NK-92 treated with Interleukin-12 subunit alpha and Interleukin-12 subunit beta, amount 100 ng/mL, for 24 hours (cell line): Measurements from ENCODE around the gene STAC.
A peak's percentile ranks its signal among the peaks of the same experiment; 100 is the strongest.

Experiments used
- DNase-seq: peaks from one replicate; lab custom pipeline; 2025; lab: John Stamatoyannopoulos, UW

Gene STAC

GRCh38 chr3:36380221-36381031 is at the start of gene STAC:
Gene STAC, plus strand, starts transcription at chr3:36380504. Its CDS starts 140 bp downstream, at chr3:36380644.
- no peak for DNase-seq

GRCh38 chr3:36332139-36332538 is 48.2 kb upstream of the STAC start:
- no peak for DNase-seq

- DNase-seq, result no peak
Observed at GRCh38 chr3:36362216-36362615, 18.1 kb upstream of the STAC start.

GRCh38 chr3:36362973-36363372 is 17.3 kb upstream of the STAC start:
- peak; percentile 1 for DNase-seq

GRCh38 chr3:36364260-36364659 is 16.0 kb upstream of the STAC start:
- DNase-seq, result no peak

GRCh38 chr3:36365829-36366228 is 14.5 kb upstream of the STAC start:
- no peak for DNase-seq

- no peak for DNase-seq
Observed at GRCh38 chr3:36366308-36366707, 14.0 kb upstream of the STAC start.

GRCh38 chr3:36367912-36368573 is 12.3 kb upstream of the STAC start:
- no peak for DNase-seq

GRCh38 chr3:36372534-36372935 is 7.8 kb upstream of the STAC start:
- DNase-seq, result no peak

- DNase-seq, result no peak
Observed at GRCh38 chr3:36373084-36373483, 7.2 kb upstream of the STAC start.

- DNase-seq, result no peak
Observed at GRCh38 chr3:36373666-36374065, 6.6 kb upstream of the STAC start.

- DNase-seq, result no peak
Observed at GRCh38 chr3:36379872-36380220, 458 bp upstream of the STAC start.

GRCh38 chr3:36381311-36381956 is 1.1 kb downstream of the STAC start:
- no peak for DNase-seq

GRCh38 chr3:36393563-36393962 is 13.3 kb downstream of the STAC start:
- DNase-seq, result no peak

GRCh38 chr3:36394176-36394575 is 13.9 kb downstream of the STAC start:
- no peak for DNase-seq

- no peak for DNase-seq
Observed at GRCh38 chr3:36397841-36398240, 17.5 kb downstream of the STAC start.

- DNase-seq, result no peak
Observed at GRCh38 chr3:36399933-36400332, 19.6 kb downstream of the STAC start.

- no peak for DNase-seq
Observed at GRCh38 chr3:36401056-36401455, 20.8 kb downstream of the STAC start.

- DNase-seq, result no peak
Observed at GRCh38 chr3:36403661-36404060, 23.4 kb downstream of the STAC start.

GRCh38 chr3:36405190-36405589 is 24.9 kb downstream of the STAC start:
- DNase-seq, result peak; percentile 3

GRCh38 chr3:36408146-36408545 is 27.8 kb downstream of the STAC start:
- DNase-seq, result no peak

GRCh38 chr3:36409862-36410261 is 29.6 kb downstream of the STAC start:
- DNase-seq, result no peak

GRCh38 chr3:36411587-36411986 is 31.3 kb downstream of the STAC start:
- DNase-seq, result no peak
